Esophagus squamous epithelium (tissue), 4 donors: ENCODE results near the gene HIVEP1.

Experiments
- CTCF ChIP-seq, 6 experiments: fragments of 450-650 bp in 4 of 6; fragments of 200-600 bp in 2 of 6; sonication (generic) in 2 of 6; IDR thresholded peaks; one replicate each; pipeline ENCODE4 v1.5.1; 2016 to 2019; ENCODE audit warnings: antibody characterized with exemption in 6 of 6, mild to moderate bottlenecking in 4 of 6, moderate library complexity in 4 of 6
- POLR2A ChIP-seq, 4 donors: fragments of 450-650 bp; IDR thresholded peaks; one replicate each; pipeline ENCODE4 v1.6.1; 2017; ENCODE audit warnings: antibody characterized with exemption in 4 of 4, mild to moderate bottlenecking in 4 of 4, moderate library complexity in 3 of 4

GRCh38 chr6:12048609-12049008, 36.5 kb downstream of the HIVEP1 start:
- TF ChIP-seq POLR2A (IDR thresholded peaks at IDR 0.05), result no peak
- no peak for TF ChIP-seq CTCF (IDR thresholded peaks at IDR 0.05)
